ENCODE results near the gene KIAA2012.
"Not testable (repeated sequence)": the region's sequence is repeated elsewhere in the genome, so short reads cannot be mapped to it uniquely, and the experiment has no call there.

KIAA2012 gene

DNA sequence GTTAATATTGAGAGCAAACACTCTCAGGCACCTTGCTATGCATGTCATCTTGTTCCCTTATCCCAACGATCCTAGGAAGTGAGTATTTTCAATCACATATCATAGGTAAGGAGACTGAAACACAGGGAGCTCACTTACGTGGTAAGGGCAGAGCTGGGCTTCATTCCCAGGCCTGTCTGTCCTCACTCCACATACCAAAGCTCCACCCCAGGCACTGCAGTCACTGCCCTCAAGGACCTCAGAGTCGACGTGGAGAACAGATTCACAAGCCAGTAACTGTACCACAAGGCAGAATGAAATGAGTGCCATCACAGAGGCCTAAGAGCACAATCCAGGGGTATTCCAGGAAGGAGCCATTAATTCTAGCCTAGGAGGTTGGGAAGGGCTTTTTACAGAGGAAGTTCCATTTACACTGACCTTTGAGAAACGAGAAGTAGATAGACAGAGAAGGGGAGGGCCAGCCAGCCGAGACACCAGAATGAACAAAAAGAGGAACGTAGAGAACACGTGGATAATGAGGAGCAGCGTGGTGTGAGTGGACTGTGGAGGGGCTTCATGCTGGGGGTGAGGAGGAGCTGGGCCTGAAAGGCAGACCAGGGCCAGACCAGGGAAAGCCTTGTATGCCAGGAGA, 48.6 kb downstream of the KIAA2012 start:
- peak; percentile 71 to 72 for DNase-seq

GRCh38 chr2:202122163-202122540, 49.1 kb downstream of the KIAA2012 start:
- no peak for DNase-seq

- DNase-seq = no peak
Measured at GRCh38 chr2:202122980-202123720, 50.1 kb downstream of the KIAA2012 start.

DNA sequence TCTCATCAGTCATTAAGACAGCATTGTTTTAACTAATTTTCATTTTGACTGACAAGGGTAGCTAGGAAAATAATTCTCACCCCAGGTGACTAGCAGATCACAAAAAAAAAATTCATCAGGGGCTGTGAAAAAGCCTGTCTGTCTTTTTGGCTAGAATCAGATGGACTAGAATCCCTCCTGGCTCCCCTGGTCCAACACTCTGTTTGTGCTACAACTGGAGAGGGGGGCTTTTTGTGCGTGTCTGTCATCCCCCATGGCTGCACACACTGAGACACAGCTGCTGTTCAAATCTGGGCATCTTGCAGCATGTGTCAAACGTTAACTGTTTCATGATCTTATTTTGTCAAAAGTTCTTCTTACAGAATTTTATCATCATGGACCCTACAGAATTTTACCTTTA, 51.2 kb downstream of the KIAA2012 start:
- no peak for DNase-seq

- DNase-seq = no peak
Measured at GRCh38 chr2:202127687-202128331, 54.8 kb downstream of the KIAA2012 start.

GRCh38 chr2:202129841-202130240, 56.8 kb downstream of the KIAA2012 start:
- DNase-seq = no peak

DNA sequence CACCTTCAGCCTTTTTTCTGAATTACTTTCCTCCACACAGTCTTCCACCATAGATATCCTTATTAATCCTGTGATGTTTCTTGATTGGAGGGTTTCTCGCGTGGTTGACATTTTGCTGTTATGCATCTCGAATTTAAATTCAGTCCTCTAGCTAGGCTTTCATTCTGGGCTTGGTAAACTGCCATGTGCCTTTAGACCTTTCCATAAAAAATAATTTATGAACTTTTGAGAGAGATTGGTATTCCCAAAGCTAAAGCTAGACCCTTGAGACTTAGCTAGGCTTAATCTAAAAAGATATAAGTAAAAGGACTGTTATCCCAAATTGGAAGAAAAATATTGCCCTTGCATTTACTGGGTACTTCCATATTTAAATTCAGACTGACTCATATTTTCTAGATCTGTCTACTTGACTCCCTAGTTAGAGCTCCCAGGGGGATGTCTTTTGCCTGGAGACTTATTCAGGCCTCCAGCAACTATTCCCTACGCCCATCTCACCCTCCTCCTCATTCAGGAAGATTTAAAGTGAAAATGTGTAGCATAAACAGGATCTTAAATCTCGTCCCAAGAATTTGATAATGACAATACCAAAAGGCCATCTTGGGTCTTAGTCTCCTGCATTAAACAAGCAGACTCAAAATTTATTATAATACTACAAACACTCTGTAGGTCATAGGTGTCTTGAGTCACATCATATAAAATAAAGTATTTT, 60.3 kb downstream of the KIAA2012 start:
- DNase-seq = no peak

GRCh38 chr2:202133909-202134265, 60.8 kb downstream of the KIAA2012 start:
- no peak for DNase-seq

- no peak for DNase-seq
Measured at GRCh38 chr2:202135091-202135874, 62.2 kb downstream of the KIAA2012 start.

GRCh38 chr2:202136039-202136438, 63.0 kb downstream of the KIAA2012 start:
- not testable (repeated sequence) for DNase-seq

- DNase-seq = no peak
Measured at GRCh38 chr2:202136526-202136925, 63.5 kb downstream of the KIAA2012 start.

DNA sequence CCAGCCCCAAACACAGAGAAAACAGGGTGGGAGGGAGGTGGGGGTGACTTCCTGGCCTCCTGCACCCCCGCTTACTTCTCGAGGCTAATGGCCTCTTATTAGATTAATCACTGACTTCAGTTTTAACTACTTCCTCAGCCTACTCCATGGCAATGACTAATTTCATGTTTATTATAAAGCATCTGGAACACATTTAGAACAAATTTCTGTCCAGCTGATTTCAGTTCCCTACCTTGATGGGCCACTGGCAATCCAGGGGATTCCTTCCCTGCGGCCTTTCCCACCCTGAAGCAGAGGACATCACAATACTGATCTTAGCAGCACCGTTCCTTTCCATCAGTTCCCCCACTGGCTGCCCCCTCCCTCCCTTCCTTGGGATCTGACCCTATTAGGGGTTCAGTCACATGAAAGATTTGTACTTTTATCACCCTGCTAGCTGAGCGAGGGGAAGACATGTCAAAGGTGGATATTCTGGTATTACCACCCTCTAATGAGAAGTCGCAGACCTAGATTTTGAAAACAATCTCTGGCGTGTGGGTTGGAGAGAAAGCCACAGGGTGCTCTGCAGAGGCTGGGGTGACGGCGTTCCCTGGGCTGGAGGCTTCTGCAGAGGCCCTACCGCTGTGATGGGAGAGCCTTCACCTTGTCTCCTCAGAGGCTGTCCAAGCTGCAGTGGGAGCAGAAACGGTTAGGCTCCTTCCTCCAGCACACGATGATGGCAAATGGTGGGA, 67.6 kb downstream of the KIAA2012 start:
- DNase-seq = no peak

GRCh38 chr2:202141329-202141947, 68.4 kb downstream of the KIAA2012 start:
- no peak for DNase-seq

DNA sequence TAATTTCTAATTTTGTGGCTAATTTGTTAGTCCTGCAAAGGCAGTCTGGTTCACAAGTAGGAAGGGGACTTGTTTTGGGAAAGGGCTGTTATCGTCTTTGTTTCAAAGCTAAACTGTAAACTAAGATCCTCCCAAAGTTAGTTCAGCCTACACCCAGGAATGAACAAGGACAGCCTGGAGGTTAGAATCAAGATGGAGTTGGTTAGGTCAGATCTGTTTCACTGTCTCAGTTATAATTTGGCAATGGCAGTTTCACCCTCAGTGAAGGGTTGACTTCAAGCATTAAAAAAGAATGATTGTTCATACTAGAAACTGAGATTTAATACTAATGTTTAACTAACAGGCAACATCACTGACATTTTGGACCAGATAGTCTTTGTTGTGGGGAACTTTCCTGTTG, 69.5 kb downstream of the KIAA2012 start:
- no peak for DNase-seq

DNA sequence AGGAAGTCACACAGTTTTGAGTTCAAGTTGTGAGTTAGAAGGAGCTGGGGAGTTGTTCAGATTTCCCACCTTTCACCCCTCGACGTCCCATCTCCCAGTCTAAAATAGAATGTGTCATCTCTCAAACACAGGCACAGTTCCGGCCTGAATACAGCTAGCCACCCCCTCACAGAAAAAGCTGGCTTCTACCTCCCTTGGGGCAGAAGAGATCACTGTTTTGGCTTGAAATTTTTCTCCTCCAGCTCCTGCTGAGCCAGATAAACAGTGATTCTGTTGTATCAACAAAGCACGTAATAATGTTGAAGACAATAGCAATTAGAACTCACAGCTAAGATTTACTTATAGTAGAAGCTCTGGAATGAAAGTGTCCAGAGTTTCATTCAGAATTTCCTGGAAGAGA, 74.7 kb downstream of the KIAA2012 start:
- DNase-seq = no peak

- no peak for DNase-seq
Measured at GRCh38 chr2:202148515-202149154, 75.6 kb downstream of the KIAA2012 start.

- no peak for DNase-seq
Measured at GRCh38 chr2:202149155-202149762, 76.2 kb downstream of the KIAA2012 start.

DNA sequence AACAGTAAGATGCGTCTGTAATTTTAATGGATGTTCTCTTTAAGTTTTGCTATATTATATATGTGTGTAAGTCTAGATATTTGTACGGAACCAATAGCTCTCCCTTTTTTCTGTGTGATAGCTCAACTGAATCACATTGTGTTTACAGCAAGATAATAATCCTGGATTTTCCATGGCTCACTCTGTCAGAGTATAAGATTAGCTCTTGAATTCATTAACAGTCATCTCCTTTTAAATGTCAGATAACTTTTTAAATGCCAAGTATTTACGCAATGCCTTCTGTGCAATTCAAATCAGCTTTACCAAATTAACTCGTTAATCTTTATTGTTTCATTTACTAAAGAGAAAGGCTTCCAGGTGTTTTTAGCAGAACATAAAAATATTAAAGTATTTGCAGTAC, 76.9 kb downstream of the KIAA2012 start:
- DNase-seq = no peak

GRCh38 chr2:202152104-202152715, 79.2 kb downstream of the KIAA2012 start:
- no peak for DNase-seq

- DNase-seq = no peak
Measured at GRCh38 chr2:202154613-202155012, 81.6 kb downstream of the KIAA2012 start.

All from AML-193 (cell line).